Inflammatory macrophage treated with lipopolysaccharide for 1 hour (primary cell): ENCODE data around the gene MON2.
"Not testable (repeated sequence)": the region's sequence is repeated elsewhere in the genome, so short reads cannot be mapped to it uniquely, and the experiment has no call there.

Experiments used
- DNase-seq, 2 donors: peaks; one replicate each; pipeline ENCODE4 v3.0.0-alpha.2; 2020 to 2022

The MON2 gene

DNA sequence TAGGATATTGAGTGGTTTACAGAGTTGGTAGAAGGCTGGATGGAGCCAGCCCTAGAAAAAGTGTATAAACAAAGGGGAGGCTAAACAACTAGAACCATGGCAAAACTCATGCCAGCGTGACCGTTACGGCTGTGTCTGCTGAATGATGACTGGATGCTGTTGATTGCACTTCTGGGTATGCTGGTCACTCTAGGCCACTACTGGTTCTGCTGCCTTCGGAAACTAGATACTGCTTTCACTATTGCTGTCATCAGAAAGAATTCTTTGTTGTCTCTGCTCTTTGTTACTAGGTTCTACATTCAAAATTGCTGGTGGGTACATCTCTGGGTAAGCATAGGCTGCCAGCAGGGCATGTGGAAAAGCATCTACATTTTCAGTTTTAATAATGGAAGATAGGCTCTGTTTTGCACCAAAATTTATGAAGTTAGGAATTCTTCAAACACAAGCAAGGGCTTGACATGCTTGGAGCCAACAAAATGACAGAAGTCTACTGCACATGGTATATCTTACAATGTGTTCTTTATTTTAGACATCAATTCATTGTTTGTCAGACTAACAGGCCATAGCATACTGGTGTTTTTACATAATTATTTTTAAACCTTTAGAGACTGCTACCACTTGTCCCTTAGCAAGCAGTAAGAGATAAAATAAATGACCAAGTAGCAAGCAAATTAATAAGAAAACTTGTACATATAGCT lies 15.4 kb downstream of the MON2 start:
- DNase-seq, result no peak

- DNase-seq, result no peak
These were observed 16.1 kb downstream of the MON2 start for GRCh38 chr12:62482769-62483168.

- DNase-seq, result no peak
These were observed 17.6 kb downstream of the MON2 start for GRCh38 chr12:62484233-62484632.

GRCh38 chr12:62505786-62506185 lies 39.2 kb downstream of the MON2 start:
- no peak for DNase-seq

DNA sequence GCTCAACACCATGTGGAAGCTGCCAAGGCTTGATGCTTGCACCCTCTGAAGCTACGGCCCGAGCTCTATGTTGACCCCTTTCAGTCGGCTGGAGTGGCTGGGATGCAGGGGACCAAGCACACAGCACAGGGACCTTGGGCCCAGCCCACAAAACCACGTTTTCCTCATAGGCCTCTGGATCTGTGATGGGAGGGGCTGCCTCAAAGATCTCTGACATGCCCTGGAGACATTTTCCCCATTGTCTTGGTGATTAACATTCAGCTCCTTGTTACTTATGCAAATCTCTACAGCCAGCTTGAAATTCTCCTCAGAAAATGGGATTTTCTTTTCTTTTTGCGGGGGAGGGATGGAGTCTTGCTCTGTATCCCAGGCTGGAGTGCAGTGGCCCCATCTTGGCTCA lies 46.3 kb downstream of the MON2 start:
- DNase-seq, result no peak

DNA sequence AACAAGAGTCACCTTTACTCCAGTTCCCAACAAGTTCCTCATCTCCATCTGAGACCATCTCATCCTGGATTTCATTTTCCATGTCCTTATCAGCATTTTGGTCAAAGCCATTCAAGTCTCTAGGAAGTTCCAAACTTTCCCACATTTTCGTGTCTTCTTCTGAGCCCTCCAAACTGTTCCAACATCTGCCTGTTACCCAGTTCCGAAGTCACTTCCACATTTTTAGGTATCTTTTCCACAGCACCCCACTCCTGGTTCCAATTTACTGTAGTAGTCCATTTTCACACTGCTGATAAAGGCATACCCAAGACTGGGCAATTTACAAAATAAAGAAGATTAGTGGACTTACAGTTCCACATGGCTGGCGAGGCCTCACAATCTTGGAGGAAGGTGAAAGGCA lies 47.5 kb downstream of the MON2 start:
- DNase-seq, result not testable (repeated sequence)

DNA sequence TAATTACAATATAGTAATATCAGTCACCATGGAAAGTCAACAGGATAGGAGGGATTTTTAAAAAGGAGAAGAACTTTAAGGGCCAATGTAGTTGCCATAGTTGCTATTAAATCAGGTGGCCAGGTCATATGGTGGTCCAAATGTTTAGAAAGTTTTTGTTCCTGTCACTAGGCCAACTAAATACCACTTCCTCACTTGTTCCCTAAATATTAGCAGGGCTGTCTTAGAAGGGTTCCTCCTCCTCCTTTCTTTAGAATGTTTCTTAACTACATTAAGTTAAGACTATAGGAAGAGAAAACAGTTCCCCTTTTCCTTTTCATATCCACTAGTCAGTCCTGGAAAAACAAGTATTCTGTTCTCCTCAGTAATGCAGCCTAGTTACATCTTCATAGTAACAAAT lies 50.3 kb downstream of the MON2 start:
- DNase-seq, result peak; percentile 58 to 69

GRCh38 chr12:62517887-62518286 lies 51.3 kb downstream of the MON2 start:
- no peak for DNase-seq

GRCh38 chr12:62519043-62519442 lies 52.4 kb downstream of the MON2 start:
- no peak for DNase-seq

- no peak for DNase-seq
These were observed 53.7 kb downstream of the MON2 start for GRCh38 chr12:62520361-62520760.

GRCh38 chr12:62522984-62523383 lies 56.4 kb downstream of the MON2 start:
- peak; percentile 16 to 41 for DNase-seq

- no peak for DNase-seq
These were observed 57.0 kb downstream of the MON2 start for GRCh38 chr12:62523619-62524018.

GRCh38 chr12:62525271-62525670 lies 58.6 kb downstream of the MON2 start:
- DNase-seq, result no peak

DNA sequence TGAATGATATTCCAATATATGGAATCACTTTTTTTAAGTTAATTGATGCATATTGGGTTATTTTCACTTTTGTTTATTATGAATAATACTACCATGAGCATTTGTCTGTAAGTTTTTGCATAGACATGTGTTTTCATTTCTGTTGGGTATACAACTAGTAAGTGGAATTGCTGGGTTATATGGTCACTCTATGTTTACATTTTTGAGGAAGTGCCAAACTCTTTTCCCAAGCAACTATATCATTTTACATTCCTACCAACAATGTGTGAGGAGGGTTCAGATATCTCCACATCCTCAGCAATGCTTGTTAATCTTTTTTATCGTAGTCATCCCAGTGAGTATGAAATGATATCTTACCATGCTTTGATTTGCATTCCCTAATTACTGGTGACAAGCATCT lies 64.0 kb downstream of the MON2 start:
- no peak for DNase-seq

DNA sequence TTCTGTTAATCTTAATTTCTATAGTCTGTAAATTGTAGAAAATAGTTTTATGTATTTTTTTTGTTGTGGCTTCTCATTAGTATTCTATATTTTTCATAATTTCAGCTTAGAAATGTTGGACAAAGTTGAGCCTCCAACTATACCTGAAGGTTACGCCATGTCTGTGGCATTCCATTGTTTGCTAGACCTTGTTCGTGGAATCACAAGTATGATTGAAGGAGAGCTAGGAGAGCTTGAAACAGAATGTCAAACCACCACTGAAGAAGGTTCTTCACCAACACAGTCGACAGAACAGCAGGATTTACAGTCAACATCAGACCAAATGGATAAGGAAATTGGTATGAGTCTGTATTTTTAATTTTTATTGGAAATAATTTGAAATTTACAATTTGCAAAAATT lies 65.7 kb downstream of the MON2 start:
- no peak for DNase-seq

GRCh38 chr12:62533087-62533754 lies 66.6 kb downstream of the MON2 start:
- no peak for DNase-seq

- no peak for DNase-seq
These were observed 67.1 kb downstream of the MON2 start for GRCh38 chr12:62533755-62534107.

- DNase-seq, result no peak
These were observed 69.9 kb downstream of the MON2 start for GRCh38 chr12:62536546-62536945.

- DNase-seq, result peak in 1 of 2 donors; percentile 20
These were observed 70.9 kb downstream of the MON2 start for GRCh38 chr12:62537551-62537950.

GRCh38 chr12:62540354-62540753 lies 73.7 kb downstream of the MON2 start:
- DNase-seq, result no peak

- DNase-seq, result no peak
These were observed 76.2 kb downstream of the MON2 start for GRCh38 chr12:62542814-62543213.

GRCh38 chr12:62543324-62543723 lies 76.7 kb downstream of the MON2 start:
- no peak for DNase-seq

- DNase-seq, result no peak
These were observed 77.1 kb downstream of the MON2 start for GRCh38 chr12:62543741-62544140.

DNA sequence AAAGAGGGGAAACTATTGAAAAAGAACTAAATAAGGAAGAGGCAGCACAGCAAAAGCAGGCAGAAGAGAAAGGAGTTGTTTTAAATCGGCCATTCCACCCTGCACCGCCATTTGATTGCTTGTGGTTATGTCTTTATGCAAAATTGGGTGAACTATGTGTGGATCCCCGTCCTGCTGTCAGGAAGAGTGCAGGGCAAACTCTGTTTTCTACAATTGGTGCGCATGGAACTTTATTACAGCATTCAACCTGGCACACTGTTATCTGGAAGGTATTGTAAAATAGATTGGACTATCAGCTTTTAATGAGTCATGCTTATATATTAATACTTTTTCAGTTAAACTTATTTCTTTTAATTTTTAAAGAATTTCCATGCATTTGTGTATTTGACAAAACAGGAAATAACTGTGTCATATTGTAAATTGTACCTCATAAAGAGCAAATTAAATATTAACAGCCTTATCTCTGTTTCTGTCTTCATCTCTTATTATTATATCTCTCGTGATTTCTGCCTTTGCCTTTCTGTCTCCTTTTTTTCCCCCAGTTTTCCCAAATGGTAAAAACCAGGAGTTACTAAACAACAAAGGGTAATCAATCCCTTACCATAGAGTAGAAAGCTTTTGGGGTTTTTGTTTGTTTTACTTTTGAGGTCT lies 86.4 kb downstream of the MON2 start:
- DNase-seq, result no peak
